Nephron progenitor cell (in vitro differentiated cells): ENCODE measurements around the gene RPRM.

Experiments used
- DNase-seq: peaks from one replicate; pipeline ENCODE4 v3.0.0; 2021
- H3K27ac Mint-ChIP-seq: 2 replicates; pipeline ENCODE4 v1.8.0; 2021; ENCODE audit warnings: mild to moderate bottlenecking, moderate library complexity, mixed read lengths
- H3K27me3 Mint-ChIP-seq: 2 replicates; pipeline ENCODE4 v1.8.0; 2021; ENCODE audit warnings: mild to moderate bottlenecking, low read depth, mixed read lengths; ENCODE audit not compliant: poor library complexity
- H3K36me3 Mint-ChIP-seq: 2 replicates; pipeline ENCODE4 v1.8.0; 2021; ENCODE audit warnings: low read depth, mixed read lengths
- H3K4me1 Mint-ChIP-seq: 2 replicates; pipeline ENCODE4 v1.8.0; 2021; ENCODE audit warnings: mixed read lengths
- H3K4me3 Mint-ChIP-seq: 2 replicates; pipeline ENCODE4 v1.8.0; 2021; ENCODE audit warnings: mild to moderate bottlenecking, moderate library complexity, mixed read lengths
- H3K9me3 Mint-ChIP-seq: 2 replicates; pipeline ENCODE4 v1.8.0; 2021; ENCODE audit warnings: mild to moderate bottlenecking, moderate library complexity, mixed read lengths
- TF ChIP-seq, protein P1 (sequence below): fragments of 200-600 bp; sonication (generic); IDR thresholded peaks from 2 replicates; pipeline ENCODE4 v1.5.0; 2021; ENCODE audit warnings: antibody characterized with exemption

RPRM gene

DNA sequence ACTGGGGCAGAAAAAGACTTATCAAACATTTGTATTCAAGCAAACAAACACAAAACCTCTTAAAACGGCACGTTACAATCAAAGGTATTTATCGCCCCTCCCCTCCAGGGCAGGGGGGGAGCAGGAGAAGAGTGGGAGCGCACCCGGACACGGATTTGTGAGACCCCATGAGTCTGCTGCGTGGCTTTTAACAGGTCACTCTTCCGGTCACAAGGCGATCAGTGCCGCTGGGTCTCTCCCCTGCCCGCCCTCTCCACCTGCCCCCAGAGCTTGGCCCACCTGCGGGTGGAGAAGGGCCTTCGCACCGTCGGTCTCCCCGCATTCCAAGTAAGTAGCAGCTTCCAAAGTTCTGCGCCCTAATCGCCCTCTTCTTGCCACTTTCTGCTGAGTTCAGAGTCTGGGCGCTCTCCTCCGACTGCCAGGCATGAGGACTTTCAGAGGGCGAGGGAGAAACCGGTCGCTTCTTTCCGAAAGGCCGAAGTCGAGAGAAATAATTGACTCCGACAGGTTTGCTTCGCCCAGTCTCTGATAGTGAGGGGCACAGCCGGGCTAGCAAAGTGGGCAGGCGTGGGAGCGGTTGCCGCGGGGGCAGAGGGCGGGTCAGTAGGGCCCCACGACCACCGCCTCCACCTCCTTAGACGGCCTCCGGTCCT is 800 bp downstream of the RPRM start:
- peak overlapping the region; percentile 49 for H3K27ac Mint-ChIP-seq
- H3K27me3 Mint-ChIP-seq = peaks cover 13% of the 10 kb centered on the region
- H3K9me3 Mint-ChIP-seq = no peaks in the 10 kb centered on the region
- no peak for DNase-seq
- H3K4me3 Mint-ChIP-seq = peak overlapping the region; percentile 81
- H3K36me3 Mint-ChIP-seq = no peaks in the 10 kb centered on the region
- TF ChIP-seq, protein P1, sequence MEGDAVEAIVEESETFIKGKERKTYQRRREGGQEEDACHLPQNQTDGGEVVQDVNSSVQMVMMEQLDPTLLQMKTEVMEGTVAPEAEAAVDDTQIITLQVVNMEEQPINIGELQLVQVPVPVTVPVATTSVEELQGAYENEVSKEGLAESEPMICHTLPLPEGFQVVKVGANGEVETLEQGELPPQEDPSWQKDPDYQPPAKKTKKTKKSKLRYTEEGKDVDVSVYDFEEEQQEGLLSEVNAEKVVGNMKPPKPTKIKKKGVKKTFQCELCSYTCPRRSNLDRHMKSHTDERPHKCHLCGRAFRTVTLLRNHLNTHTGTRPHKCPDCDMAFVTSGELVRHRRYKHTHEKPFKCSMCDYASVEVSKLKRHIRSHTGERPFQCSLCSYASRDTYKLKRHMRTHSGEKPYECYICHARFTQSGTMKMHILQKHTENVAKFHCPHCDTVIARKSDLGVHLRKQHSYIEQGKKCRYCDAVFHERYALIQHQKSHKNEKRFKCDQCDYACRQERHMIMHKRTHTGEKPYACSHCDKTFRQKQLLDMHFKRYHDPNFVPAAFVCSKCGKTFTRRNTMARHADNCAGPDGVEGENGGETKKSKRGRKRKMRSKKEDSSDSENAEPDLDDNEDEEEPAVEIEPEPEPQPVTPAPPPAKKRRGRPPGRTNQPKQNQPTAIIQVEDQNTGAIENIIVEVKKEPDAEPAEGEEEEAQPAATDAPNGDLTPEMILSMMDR = no peak
- H3K4me1 Mint-ChIP-seq = peaks cover 84% of the 10 kb centered on the region

DNA sequence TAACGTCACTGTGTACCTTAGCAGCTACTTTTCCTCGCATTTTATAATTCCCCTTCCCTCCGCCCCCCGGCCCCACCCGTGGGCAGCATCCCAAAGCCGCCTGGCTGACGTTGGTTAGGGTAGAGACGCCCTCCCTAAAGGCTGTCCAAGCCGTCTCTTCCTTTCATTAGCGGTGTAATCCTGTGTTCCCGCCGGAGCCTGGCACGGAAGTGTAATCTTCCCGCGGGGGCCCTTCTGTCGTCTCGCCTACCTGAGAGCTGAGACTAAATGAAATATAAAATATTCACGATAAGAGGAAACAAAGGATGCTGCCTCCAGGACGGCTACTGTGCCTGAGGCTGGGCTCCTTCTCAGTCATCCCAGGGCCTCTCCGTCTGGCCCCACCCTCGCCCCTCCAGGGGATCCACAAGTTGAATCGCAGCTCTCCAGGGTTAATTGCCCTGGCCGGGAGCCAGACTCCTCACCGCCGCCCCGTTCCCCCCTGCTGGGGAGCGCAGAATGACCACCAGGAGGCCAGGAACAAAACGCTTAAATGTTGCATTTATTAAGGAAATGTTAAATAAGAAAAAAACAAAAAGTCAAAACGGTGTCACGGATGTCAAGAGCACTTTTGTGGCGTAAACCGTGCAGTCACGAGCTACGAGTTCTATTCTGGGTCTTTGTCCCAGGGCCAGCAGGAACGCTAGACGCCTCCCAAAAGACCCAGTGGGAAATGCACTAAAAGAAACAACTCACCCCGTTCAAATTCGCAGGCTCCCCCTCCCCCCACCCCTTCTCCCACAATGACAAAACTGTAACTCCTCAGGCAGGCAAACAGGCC is 1.5 kb downstream of the RPRM start:
- Mint-ChIP-seq H3K9me3 (no peaks in the 10 kb centered on the region), H3K36me3 (no peaks in the 10 kb centered on the region), H3K4me3 (peak overlapping the region; percentile 81), H3K27me3 (peaks cover 13% of the 10 kb centered on the region), H3K27ac (peak overlapping the region; percentile 37), H3K4me1 (peaks cover 85% of the 10 kb centered on the region)
- TF ChIP-seq, protein P1 = peak; percentile 46
- peak; percentile 63 for DNase-seq

DNA sequence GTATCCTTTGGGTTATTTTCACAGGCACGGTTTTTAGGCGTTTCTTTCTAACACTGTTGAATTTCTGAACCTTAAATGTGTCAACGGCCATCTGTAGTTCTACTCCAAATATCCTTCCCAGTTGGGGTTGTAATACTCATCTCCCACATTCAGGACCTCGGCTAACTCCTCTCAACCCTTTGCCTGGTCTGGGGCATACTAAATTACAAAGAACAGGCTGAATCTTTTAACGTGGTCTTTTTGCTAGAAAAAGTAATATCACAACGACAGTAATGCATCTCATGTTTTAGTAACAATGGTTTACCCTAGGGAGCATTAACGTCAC is 2.1 kb downstream of the RPRM start:
- Mint-ChIP-seq H3K4me3 (peak overlapping the region; percentile 81), H3K36me3 (no peaks in the 10 kb centered on the region), H3K27ac (no peak overlapping the region), H3K9me3 (no peaks in the 10 kb centered on the region), H3K4me1 (peaks cover 85% of the 10 kb centered on the region), H3K27me3 (peaks cover 13% of the 10 kb centered on the region)
- TF ChIP-seq, protein P1 = no peak
- DNase-seq = no peak

DNA sequence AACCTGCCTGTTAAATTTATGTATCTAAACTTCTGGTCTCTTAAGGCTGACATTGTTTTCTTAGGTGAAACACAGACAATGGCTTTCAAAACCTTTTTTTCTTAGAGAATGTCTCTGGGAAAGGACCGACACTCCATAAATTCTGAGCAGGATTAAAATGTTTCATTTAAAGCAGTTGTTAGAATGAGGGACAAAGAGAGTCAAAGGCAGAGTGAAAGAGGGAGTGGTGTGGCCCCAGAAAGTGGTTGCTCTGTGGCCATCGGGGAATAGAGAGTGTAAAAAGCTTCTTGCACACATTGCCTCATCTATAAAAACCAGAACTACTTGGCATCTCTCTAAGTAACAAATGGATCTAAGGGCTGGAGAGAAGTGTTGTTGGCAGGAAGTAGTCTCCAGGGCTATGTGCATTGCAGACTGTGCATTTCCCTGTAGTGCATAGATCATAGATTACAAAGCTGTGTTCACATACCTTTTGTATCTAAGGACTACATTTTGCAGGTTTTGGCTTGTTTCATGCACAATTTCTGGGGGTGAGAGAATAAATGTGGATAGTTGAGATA is 3.6 kb downstream of the RPRM start:
- Mint-ChIP-seq H3K27ac (no peak overlapping the region), H3K36me3 (no peaks in the 10 kb centered on the region), H3K4me3 (peak overlapping the region; percentile 43), H3K9me3 (no peaks in the 10 kb centered on the region), H3K27me3 (peaks cover 13% of the 10 kb centered on the region), H3K4me1 (peaks cover 79% of the 10 kb centered on the region)
- TF ChIP-seq, protein P1 = no peak
- no peak for DNase-seq

DNA sequence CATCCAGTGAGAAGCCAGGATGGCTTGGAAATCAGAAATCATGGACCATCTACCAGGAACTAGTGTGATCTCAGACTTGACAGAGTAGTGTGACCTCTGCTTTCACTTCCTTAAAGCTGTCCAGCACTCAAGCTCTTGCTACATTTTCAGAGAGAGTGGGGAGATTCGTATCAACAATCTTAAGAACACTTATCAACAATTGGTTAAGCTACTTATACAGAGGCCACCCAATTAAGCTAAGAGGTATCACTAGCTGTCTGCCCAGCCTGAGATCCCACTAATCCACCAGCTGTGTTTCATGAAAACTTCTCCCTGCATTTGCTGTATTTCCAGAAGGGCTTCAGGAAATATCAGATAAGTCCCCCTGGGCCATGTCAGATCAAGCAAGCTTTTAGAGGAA is 4.2 kb downstream of the RPRM start:
- DNase-seq = no peak
- TF ChIP-seq, protein P1 = no peak
- peaks cover 73% of the 10 kb centered on the region for H3K4me1 Mint-ChIP-seq
- no peaks in the 10 kb centered on the region for H3K36me3 Mint-ChIP-seq
- no peaks in the 10 kb centered on the region for H3K9me3 Mint-ChIP-seq
- H3K4me3 Mint-ChIP-seq = no peak overlapping the region
- no peak overlapping the region for H3K27ac Mint-ChIP-seq
- H3K27me3 Mint-ChIP-seq = peaks cover 13% of the 10 kb centered on the region
